Prostate gland (tissue), 2 donors: Measurements from ENCODE around the gene CNTN4. TPM values are rescaled to one million over a fixed set of nuclear protein-coding genes. Genes with fewer than 3 reads are reported as not detected.

ENCODE experiments used
- DNase-seq: peaks from one replicate; pipeline ENCODE4 v3.0.0-alpha.2; 2019; ENCODE audit warnings: low spot score
- H3K27ac ChIP-seq, 2 donors: fragments of 200-600 bp; sonication (generic); 2 replicates each; pipeline ENCODE4 v1.5.1; 2017 to 2019
- H3K27me3 ChIP-seq: fragments of 200-600 bp; sonication (generic); replicated peaks from 2 replicates; pipeline ENCODE4 v1.5.1; 2019; ENCODE audit not compliant: insufficient read depth
- H3K36me3 ChIP-seq, 2 donors: fragments of 200-600 bp; sonication (generic); 1 replicate in 1 of 2; 2 replicates in 1 of 2; pipeline versions ENCODE4 v1.5.1 to v1.8.1; 2017 to 2019
- H3K4me1 ChIP-seq: fragments of 200-600 bp; sonication (generic); replicated peaks from 2 replicates; pipeline ENCODE4 v1.5.1; 2019
- H3K4me3 ChIP-seq, 2 donors: fragments of 200-600 bp; sonication (generic); 2 replicates each; pipeline ENCODE4 v1.5.1; 2017 to 2019
- H3K9me3 ChIP-seq: fragments of 200-600 bp; sonication (generic); 2 replicates; pipeline ENCODE4 v1.5.1; 2017
- CTCF ChIP-seq, 4 experiments: fragments of 200-600 bp in 2 of 4; fragments of 450-650 bp in 2 of 4; sonication (generic) in 2 of 4; IDR thresholded peaks; 1 replicate in 3 of 4; 2 replicates in 1 of 4; pipeline ENCODE4 v1.5.1; 2016 to 2019; ENCODE audit warnings: antibody characterized with exemption in 4 of 4, mild to moderate bottlenecking in 2 of 4, moderate library complexity in 2 of 4
- POLR2A ChIP-seq: fragments of 450-650 bp; IDR thresholded peaks from one replicate; pipeline ENCODE4 v1.6.1; 2016; ENCODE audit warnings: antibody characterized with exemption, mild to moderate bottlenecking
- POLR2AphosphoS5 ChIP-seq: sonication (generic); formaldehyde crosslinking; IDR thresholded peaks from one replicate; pipeline ENCODE4 v1.6.1; 2017; ENCODE audit warnings: antibody characterized with exemption
- WGBS: methylation state at CpG from one replicate; pipeline ENCODE4 v1.1.5; 2018; 5-methylcytosine and 5-hydroxymethylcytosine counted together
- intact Hi-C: fragments of 100-400 bp; cut with DNase I; formaldehyde crosslinking; loops from one replicate; pipeline ENCODE4 v1.14.2; 2022
- total RNA-seq, 2 donors: library from RNA; depleted of rRNA; stranded (reverse); fragments of >200 nt; gene quantifications; one replicate each; pipeline ENCODE4 v1.1.0, GENCODE V29; 2016

Gene CNTN4
- total RNA-seq, 2 donors from 2014 or later = 1.5 to 5.7 TPM

GRCh38 chr3:2643606-2644005 lies 544.9 kb downstream of the CNTN4 start:
- H3K4me1 ChIP-seq = no peaks in the 10 kb centered on the region
- no peak overlapping the region for H3K4me3 ChIP-seq
- intact Hi-C loops = no loop called here
- no peaks in the 10 kb centered on the region for H3K27me3 ChIP-seq
- H3K27ac ChIP-seq = no peak overlapping the region
- H3K9me3 ChIP-seq = no peaks in the 10 kb centered on the region
- no peak for TF ChIP-seq POLR2A
- TF ChIP-seq POLR2AphosphoS5 = no peak
- no peak for TF ChIP-seq CTCF (IDR thresholded peaks at IDR 0.05)
- WGBS = 76% methylated on average over 3 of the region's 3 CpGs
- no peak for DNase-seq
- H3K36me3 ChIP-seq = no peaks in the 10 kb centered on the region

GRCh38 chr3:2645001-2645400 lies 546.3 kb downstream of the CNTN4 start:
- H3K27ac ChIP-seq = no peak overlapping the region
- H3K4me3 ChIP-seq = no peak overlapping the region
- no peaks in the 10 kb centered on the region for H3K36me3 ChIP-seq
- no peaks in the 10 kb centered on the region for H3K4me1 ChIP-seq
- no peaks in the 10 kb centered on the region for H3K27me3 ChIP-seq
- intact Hi-C loops = no loop called here
- WGBS = 80% methylated on average over 2 of the region's 2 CpGs
- DNase-seq = no peak
- no peaks in the 10 kb centered on the region for H3K9me3 ChIP-seq
- TF ChIP-seq CTCF (IDR thresholded peaks at IDR 0.05) = no peak
- TF ChIP-seq POLR2A = no peak
- TF ChIP-seq POLR2AphosphoS5 = no peak

- 34% methylated on average over 3 of the region's 3 CpGs for WGBS
- no peak for DNase-seq
Observed at GRCh38 chr3:2650746-2651145, 552.1 kb downstream of the CNTN4 start.

GRCh38 chr3:2652386-2652785 lies 553.7 kb downstream of the CNTN4 start:
- WGBS = 50% methylated on average over 2 of the region's 2 CpGs

More at GRCh38 chr3:2650746-2651145, 552.1 kb downstream of the CNTN4 start:
- no peaks in the 10 kb centered on the region for H3K4me1 ChIP-seq
- intact Hi-C loops = no loop called here
- no peaks in the 10 kb centered on the region for H3K27me3 ChIP-seq
- no peaks in the 10 kb centered on the region for H3K36me3 ChIP-seq
- no peak overlapping the region for H3K4me3 ChIP-seq
- H3K9me3 ChIP-seq = no peaks in the 10 kb centered on the region
- no peak overlapping the region for H3K27ac ChIP-seq
- TF ChIP-seq POLR2AphosphoS5 (no peak), CTCF (IDR thresholded peaks at IDR 0.05) (no peak), POLR2A (no peak)

More at GRCh38 chr3:2652386-2652785, 553.7 kb downstream of the CNTN4 start:
- no peaks in the 10 kb centered on the region for H3K27me3 ChIP-seq
- H3K4me1 ChIP-seq = no peaks in the 10 kb centered on the region
- no peak overlapping the region for H3K4me3 ChIP-seq
- DNase-seq = no peak
- no peaks in the 10 kb centered on the region for H3K36me3 ChIP-seq
- no peak for TF ChIP-seq POLR2AphosphoS5
- TF ChIP-seq CTCF (IDR thresholded peaks at IDR 0.05) = no peak
- TF ChIP-seq POLR2A = no peak
- H3K9me3 ChIP-seq = no peaks in the 10 kb centered on the region
- intact Hi-C loops = no loop called here
- no peak overlapping the region for H3K27ac ChIP-seq
